ENCODE data around the gene ITIH1.

ITIH1 gene

GRCh38 chr3:52817860-52818259 lies 40.5 kb downstream of the ITIH1 start:
- no peak for DNase-seq

- no peak for DNase-seq
These were observed 42.5 kb downstream of the ITIH1 start for GRCh38 chr3:52819936-52820335.

- DNase-seq, result no peak
These were observed 43.3 kb downstream of the ITIH1 start for GRCh38 chr3:52820736-52821135.

- DNase-seq, result no peak
These were observed 45.0 kb downstream of the ITIH1 start for GRCh38 chr3:52822363-52822762.

GRCh38 chr3:52824037-52824436 lies 46.6 kb downstream of the ITIH1 start:
- no peak for DNase-seq

- DNase-seq, result no peak
These were observed 50.0 kb downstream of the ITIH1 start for GRCh38 chr3:52827441-52827840.

- no peak for DNase-seq
These were observed 50.5 kb downstream of the ITIH1 start for GRCh38 chr3:52827866-52828376.

GRCh38 chr3:52829482-52829881 lies 52.1 kb downstream of the ITIH1 start:
- no peak for DNase-seq

- DNase-seq, result no peak
These were observed 52.6 kb downstream of the ITIH1 start for GRCh38 chr3:52829906-52830463.

- no peak for DNase-seq
These were observed 53.3 kb downstream of the ITIH1 start, which contains the start of gene ITIH4 for GRCh38 chr3:52830535-52831258. ITIH4 (minus strand) TSS chr3:52830672; CDS start chr3:52830642, 30 bp downstream.

- DNase-seq, result no peak
These were observed 54.3 kb downstream of the ITIH1 start for GRCh38 chr3:52831500-52832301.

- DNase-seq, result no peak
These were observed 55.8 kb downstream of the ITIH1 start for GRCh38 chr3:52833202-52833601.

- DNase-seq, result no peak
These were observed 57.6 kb downstream of the ITIH1 start, which contains the start of gene MUSTN1 for GRCh38 chr3:52834871-52835501. MUSTN1 (minus strand) TSS chr3:52835019; CDS start chr3:52834948, 71 bp downstream.

GRCh38 chr3:52835766-52836470 lies 58.5 kb downstream of the ITIH1 start:
- DNase-seq, result no peak

- no peak for DNase-seq
These were observed 59.1 kb downstream of the ITIH1 start for GRCh38 chr3:52836471-52836845.

- no peak for DNase-seq
These were observed 59.6 kb downstream of the ITIH1 start for GRCh38 chr3:52836986-52837385.

GRCh38 chr3:52838561-52839267 lies 61.3 kb downstream of the ITIH1 start:
- DNase-seq, result no peak

GRCh38 chr3:52839268-52839575 lies 61.8 kb downstream of the ITIH1 start:
- no peak for DNase-seq

- DNase-seq, result no peak
These were observed 62.6 kb downstream of the ITIH1 start for GRCh38 chr3:52839892-52840545.

GRCh38 chr3:52841211-52841980 lies 64.0 kb downstream of the ITIH1 start:
- DNase-seq, result no peak
